HepG2 (cell line): Measurements from ENCODE around the gene SEC61G. TPM values are rescaled to one million over a fixed set of nuclear protein-coding genes. Genes with fewer than 3 reads are reported as not detected.

Source experiments
- ATAC-seq: fragments of 200-7000 bp; cut with Tn5 transposase; 3 replicates; pipeline ENCODE4 v1.9.1; 2020; ENCODE audit warnings: mild to moderate bottlenecking, moderate library complexity
- BruUV-seq: library from RNA; stranded (reverse); fragments of 400-500 nt; replicated peaks from 2 replicates; lab custom pipeline; 2021; lab: Mats Ljungman, UMichigan
- CTCF ChIA-PET: fragments of 300-600 bp; formaldehyde crosslinking; extraction: SDS; loops from one replicate; lab custom pipeline; 2021; ENCODE audit warnings: low total read pairs, inconsistent platforms, low intra/inter-chr PET ratio; lab: Yijun Ruan, JAX
- POLR2A ChIA-PET: fragments of 350-600 bp; sonication (Branson Sonifier 250); formaldehyde crosslinking; loops from one replicate; lab custom pipeline; 2020; ENCODE audit warnings: antibody characterized with exemption, inconsistent platforms; lab: Yijun Ruan, JAX
- DNase-seq: peaks from one replicate; pipeline ENCODE4 v3.0.0-alpha.2; 2015; ENCODE audit warnings: low spot score
- FAIRE-seq: peaks from 3 replicates; lab custom pipeline; 2011; peaks lifted over from hg19 to GRCh38; lab: Jason Lieb, UNC
- H2AFZ ChIP-seq: one replicate; pipeline ENCODE4 v1.6.1; 2011; ENCODE audit warnings: low read length, inconsistent platforms
- H3K27ac ChIP-seq: fragments of 300-600 bp; 3 replicates; pipeline ENCODE4 v1.8.0; 2011; ENCODE audit warnings: mixed run types, mild to moderate bottlenecking, mixed read lengths, low read length, inconsistent platforms; ENCODE audit not compliant: insufficient read depth; ENCODE audit errors: extremely low read length
- H3K27me3 ChIP-seq, 2 experiments: fragments of 200-600 bp in 1 of 2; 2 replicates in 1 of 2; 3 replicates in 1 of 2; pipeline versions ENCODE4 v1.6.0 to v1.8.0; 2011; ENCODE audit warnings: low read length in 2 of 2, mild to moderate bottlenecking in 2 of 2, moderate library complexity in 2 of 2, inconsistent platforms in 1 of 2; ENCODE audit not compliant: insufficient read depth in 2 of 2, control insufficient read depth in 1 of 2
- H3K36me3 ChIP-seq, 2 experiments: fragments of 200-600 bp in 1 of 2; replicated peaks in 1 of 2; 2 replicates in 1 of 2; 3 replicates in 1 of 2; pipeline versions ENCODE4 v1.5.1 to v1.8.0; 2011; ENCODE audit warnings: low read length in 2 of 2, inconsistent platforms in 1 of 2; ENCODE audit not compliant: insufficient read depth in 2 of 2, control insufficient read depth in 1 of 2
- H3K4me1 ChIP-seq: 2 replicates; pipeline ENCODE4 v1.5.1; 2012; ENCODE audit warnings: low read length, inconsistent platforms; ENCODE audit not compliant: insufficient read depth
- H3K4me2 ChIP-seq: 2 replicates; pipeline ENCODE4 v1.6.0; 2011; ENCODE audit warnings: low read depth, low read length, inconsistent platforms
- H3K4me3 ChIP-seq, 3 experiments: fragments of 200-600 bp in 1 of 3; sonication (generic), shearing (Covaris generic) in 1 of 3; replicated peaks in 1 of 3; 2 replicates each; pipeline ENCODE4 v1.5.1; 2011 to 2016; ENCODE audit warnings: low read length in 3 of 3, inconsistent platforms in 2 of 3, low read depth in 2 of 3, mild to moderate bottlenecking in 2 of 3, control low read depth in 1 of 3, mixed read lengths in 1 of 3; ENCODE audit not compliant: insufficient read depth in 1 of 3
- H3K79me2 ChIP-seq: one replicate; pipeline ENCODE4 v1.6.1; 2011; ENCODE audit warnings: low read length, inconsistent platforms; ENCODE audit not compliant: insufficient read depth
- H3K9ac ChIP-seq: 2 replicates; pipeline ENCODE4 v1.6.0; 2011; ENCODE audit warnings: mild to moderate bottlenecking, low read depth, low read length, inconsistent platforms; ENCODE audit not compliant: insufficient read depth
- H3K9me3 ChIP-seq: 2 replicates; pipeline ENCODE4 v1.5.1; 2012; ENCODE audit warnings: mild to moderate bottlenecking, low read length
- H4K20me1 ChIP-seq: 2 replicates; pipeline ENCODE4 v1.6.0; 2011; ENCODE audit warnings: inconsistent platforms, mild to moderate bottlenecking, low read length, moderate library complexity; ENCODE audit not compliant: insufficient read depth
- ATF7 ChIP-seq, 2 experiments: fragments of 450-650 bp in 1 of 2; sonication (generic) in 1 of 2; formaldehyde crosslinking in 1 of 2; IDR thresholded peaks; 2 replicates each; pipeline versions ENCODE4 v1.4.0 to v1.6.1; 2016 to 2020; ENCODE audit warnings: antibody characterized with exemption in 1 of 2, mild to moderate bottlenecking in 1 of 2, missing genetic modification reagents in 1 of 2
- BRCA1 ChIP-seq: sonication (generic); formaldehyde crosslinking; IDR thresholded peaks from 2 replicates; pipeline ENCODE4 v1.4.0; 2020; ENCODE audit warnings: missing genetic modification reagents
- CENPBD1 ChIP-seq: sonication (generic); formaldehyde crosslinking; IDR thresholded peaks from 2 replicates; pipeline ENCODE4 v1.8.0; 2022; ENCODE audit warnings: missing genetic modification reagents, low read depth, mild to moderate bottlenecking, borderline replicate concordance
- CREB1 ChIP-seq, 2 experiments: fragments of 450-650 bp in 1 of 2; IDR thresholded peaks; 2 replicates each; pipeline ENCODE4 v1.6.1; 2016 to 2017; ENCODE audit warnings: control low read depth in 1 of 2, mild to moderate bottlenecking in 1 of 2, missing compliant biosample characterization in 1 of 2, missing genetic modification characterization in 1 of 2
- NPAS2 ChIP-seq: sonication (generic); formaldehyde crosslinking; IDR thresholded peaks from 2 replicates; pipeline ENCODE4 v1.8.0; 2022; ENCODE audit warnings: mild to moderate bottlenecking, missing genetic modification reagents, borderline replicate concordance
- RFX1 ChIP-seq: fragments of 450-650 bp; IDR thresholded peaks from 2 replicates; pipeline ENCODE4 v1.6.1; 2017
- TCF12 ChIP-seq, 2 experiments: fragments of 450-650 bp in 1 of 2; sonication (generic) in 1 of 2; formaldehyde crosslinking in 1 of 2; IDR thresholded peaks; 2 replicates each; pipeline versions ENCODE4 v1.6.1 to v1.8.0; 2017 to 2022; ENCODE audit warnings: antibody characterized with exemption in 1 of 2, mild to moderate bottlenecking in 1 of 2, missing genetic modification reagents in 1 of 2, moderate library complexity in 1 of 2
- ZNF703 ChIP-seq: sonication (generic); formaldehyde crosslinking; IDR thresholded peaks from 2 replicates; pipeline ENCODE4 v1.5.1; 2020; ENCODE audit warnings: missing genetic modification reagents, mild to moderate bottlenecking, moderate library complexity, borderline replicate concordance
- WGBS: methylation state at CpG from one replicate; pipeline ENCODE4 v1.1.6; 2017; ENCODE audit warnings: low lambda C conversion rate; 5-methylcytosine and 5-hydroxymethylcytosine counted together
- in situ Hi-C: cut with HindIII; loops from 2 replicates; pipeline ENCODE4 v1.10.0; 2017; ENCODE audit warnings: low pct_unique_long_range_greater_than_20kb; ENCODE audit not compliant: extremely low pct_ligation_motif_present
- intact Hi-C: fragments of 100-400 bp; cut with micrococcal nuclease; formaldehyde crosslinking; loops from one replicate; pipeline ENCODE4 v1.10.0; 2022; ENCODE audit not compliant: unreplicated experiment
- polyA plus RNA-seq, 8 experiments: library from polyadenylated mRNA; depleted of rRNA in 3 of 8; stranded (reverse) in 7 of 8; unstranded in 1 of 8; fragments of >200 nt; fragmentation: Illumina TruSeq in 4 of 8; extraction: Trizol in 4 of 8; gene quantifications; 2 replicates each; pipeline versions ENCODE4 v1.2.1 to v1.2.3, GENCODE V29; 2011 to 2016; ENCODE audit warnings: low read depth in 4 of 8, missing spikeins in 1 of 8, mixed read lengths in 1 of 8; ENCODE audit not compliant: insufficient read depth in 1 of 8
- total RNA-seq, 5 experiments: library from RNA; depleted of rRNA; stranded (reverse); fragments of >200 nt; fragmentation: Illumina TruSeq; extraction: Trizol; gene quantifications; 2 replicates each; pipeline ENCODE4 v1.2.3, GENCODE V29; 2016; ENCODE audit warnings: low read depth in 1 of 5

SEC61G gene
- total and polyA plus RNA-seq, 2 of the 13 experiments (the other 11 are each of a cell fraction or from before 2014, with no cell fraction given) = 126 to 328 TPM

GRCh38 chr7:54799792-54800191 is 40.8 kb upstream of the SEC61G start:
- Histone ChIP-seq H3K27me3 (peaks cover 1 to 7% of the 10 kb centered on the region in 2 experiments; a peak in 3 of 5 replicates), H3K9me3 (no peaks in the 10 kb centered on the region), H3K4me1 (peaks cover 12% of the 10 kb centered on the region), H3K9ac (no peak overlapping the region), H3K36me3 (no peaks in the 10 kb centered on the region), H3K4me2 (no peak overlapping the region), H3K79me2 (no peaks in the 10 kb centered on the region), H4K20me1 (no peaks in the 10 kb centered on the region), H2AFZ (no peak overlapping the region), H3K4me3 (no peak overlapping the region), H3K27ac (no peak overlapping the region)
- TF ChIP-seq TCF12 (IDR thresholded peaks at IDR 0.05) (no peak), TCF12 (CRISPR knock-in tag; IDR thresholded peaks at IDR 0.05) (no peak), ZNF703 (CRISPR knock-in tag) (no peak), BRCA1 (CRISPR knock-in tag) (no peak), CREB1 (IDR thresholded peaks at IDR 0.05) (peak; percentile 70; the same call in 1 of the 2 replicates), CREB1 (CRISPR knock-in tag; IDR thresholded peaks at IDR 0.05) (no peak), NPAS2 (CRISPR knock-in tag) (no peak), CENPBD1 (CRISPR knock-in tag) (no peak), RFX1 (no peak), ATF7 (IDR thresholded peaks at IDR 0.05) (peak; percentile 91), ATF7 (CRISPR knock-in tag; IDR thresholded peaks at IDR 0.05) (no peak)
- DNase-seq = no peak
- BruUV-seq = no TSS peak
- POLR2A ChIA-PET = no interaction called here
- intact Hi-C loops (no loop called here), in situ Hi-C loops (no loop called here)
- 3% methylated on average over 3 of the region's 3 CpGs for WGBS
- ATAC-seq = no peak
- CTCF ChIA-PET = no interaction called here
- FAIRE-seq = no peak
